ENCODE measurements around the gene MTHFSD.

MTHFSD gene

DNA sequence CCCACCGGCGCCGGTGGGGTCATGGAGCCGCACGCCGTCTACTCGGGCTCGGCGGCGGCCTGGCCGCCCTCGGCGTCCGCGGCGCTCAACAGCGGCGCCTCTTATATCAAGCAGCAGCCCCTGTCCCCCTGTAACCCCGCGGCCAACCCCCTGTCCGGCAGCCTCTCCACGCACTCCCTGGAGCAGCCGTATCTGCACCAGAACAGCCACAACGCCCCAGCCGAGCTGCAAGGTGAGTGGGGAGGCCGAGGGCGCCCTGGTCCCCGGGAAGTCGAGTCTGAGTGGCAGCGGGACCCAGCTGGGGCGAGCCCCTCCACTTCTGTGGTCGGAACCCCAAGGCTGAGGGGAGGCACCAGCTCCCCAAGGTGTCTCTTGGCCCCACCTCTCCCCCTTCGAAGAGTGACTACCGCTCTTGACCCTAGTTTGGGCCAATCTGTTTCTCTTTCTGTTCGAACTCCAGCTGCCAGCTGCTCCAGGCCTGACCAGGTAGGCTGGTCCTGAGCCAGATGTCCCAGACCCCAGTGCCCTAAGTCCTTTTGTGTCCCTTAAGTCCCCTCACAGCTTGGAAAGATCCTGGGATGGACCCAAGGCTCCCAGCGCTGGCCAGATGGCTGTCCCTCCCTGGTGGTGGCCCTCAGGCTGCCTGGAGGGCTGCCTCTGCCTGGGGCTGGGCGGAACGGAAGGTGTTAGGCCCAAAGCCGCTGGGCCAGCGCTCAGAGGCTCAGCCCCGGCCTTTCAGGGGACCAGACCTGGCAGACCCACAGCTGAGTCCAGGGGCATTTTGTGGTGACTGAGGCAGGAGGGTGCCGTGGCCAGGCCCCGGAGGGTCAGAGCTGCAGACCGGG is 43.5 kb downstream of the MTHFSD start:
- DNase-seq, result no peak

DNA sequence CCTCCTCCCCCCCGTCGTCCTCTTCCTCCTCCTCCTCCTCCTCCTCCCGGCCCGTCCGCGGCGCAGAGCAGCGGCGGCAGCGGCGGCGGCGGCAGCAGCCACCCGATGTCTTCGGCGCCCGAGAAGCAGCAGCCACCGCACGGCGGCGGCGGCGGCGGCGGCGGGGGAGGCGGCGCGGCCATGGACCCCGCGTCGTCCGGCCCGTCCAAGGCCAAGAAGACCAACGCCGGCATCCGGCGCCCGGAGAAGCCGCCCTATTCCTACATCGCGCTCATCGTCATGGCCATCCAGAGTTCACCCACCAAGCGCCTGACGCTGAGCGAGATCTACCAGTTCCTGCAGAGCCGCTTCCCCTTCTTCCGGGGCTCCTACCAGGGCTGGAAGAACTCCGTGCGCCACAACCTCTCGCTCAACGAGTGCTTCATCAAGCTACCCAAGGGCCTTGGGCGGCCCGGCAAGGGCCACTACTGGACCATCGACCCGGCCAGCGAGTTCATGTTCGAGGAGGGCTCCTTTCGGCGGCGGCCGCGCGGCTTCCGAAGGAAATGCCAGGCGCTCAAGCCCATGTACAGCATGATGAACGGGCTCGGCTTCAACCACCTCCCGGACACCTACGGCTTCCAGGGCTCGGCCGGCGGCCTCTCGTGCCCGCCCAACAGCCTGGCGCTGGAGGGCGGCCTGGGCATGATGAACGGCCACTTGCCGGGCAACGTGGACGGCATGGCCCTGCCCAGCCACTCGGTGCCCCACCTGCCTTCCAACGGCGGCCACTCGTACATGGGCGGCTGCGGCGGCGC is 44.4 kb downstream of the MTHFSD start, which contains the start of gene FOXF1:
TSS of gene FOXF1 (plus strand) at position 63 of the 797 bp plus-strand sequence. CDS start at position 106, 43 bp downstream.
- no peak for DNase-seq

DNA sequence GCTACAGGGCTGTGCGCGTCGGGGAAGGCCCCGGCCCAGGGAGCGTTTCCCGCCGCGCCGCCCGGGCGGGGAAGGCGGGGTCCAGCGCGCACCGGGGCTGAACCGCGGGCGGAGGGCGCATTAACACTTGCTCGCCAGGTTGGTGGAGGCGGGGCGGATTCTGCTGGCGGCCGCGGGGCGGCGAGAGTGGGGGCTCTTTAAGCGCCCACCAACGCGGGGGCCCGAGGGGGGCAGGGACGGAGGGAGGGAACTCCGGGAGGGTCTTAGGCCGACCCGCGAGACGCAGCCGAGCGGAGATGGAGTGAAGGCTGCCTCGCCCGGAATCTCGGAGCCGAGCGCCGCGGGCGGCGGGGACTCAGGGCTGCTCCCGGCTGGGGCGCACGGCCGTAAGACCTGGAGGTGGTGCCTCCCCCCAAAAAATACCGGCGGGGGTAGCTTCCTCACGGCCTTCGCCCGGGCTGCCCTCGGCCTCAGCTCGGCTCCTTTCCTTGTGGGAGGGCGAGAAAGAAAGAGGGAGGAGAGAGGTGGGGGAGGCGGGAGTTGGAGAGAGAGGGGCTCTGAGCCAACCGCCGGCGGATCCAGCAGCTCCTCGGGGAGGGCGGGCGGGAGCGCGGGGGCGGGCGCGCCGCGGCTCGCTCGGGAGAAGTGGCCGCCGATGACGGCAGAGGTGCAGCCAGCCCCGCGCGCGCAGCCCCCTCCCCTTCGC is 45.1 kb downstream of the MTHFSD start:
- no peak for DNase-seq

DNA sequence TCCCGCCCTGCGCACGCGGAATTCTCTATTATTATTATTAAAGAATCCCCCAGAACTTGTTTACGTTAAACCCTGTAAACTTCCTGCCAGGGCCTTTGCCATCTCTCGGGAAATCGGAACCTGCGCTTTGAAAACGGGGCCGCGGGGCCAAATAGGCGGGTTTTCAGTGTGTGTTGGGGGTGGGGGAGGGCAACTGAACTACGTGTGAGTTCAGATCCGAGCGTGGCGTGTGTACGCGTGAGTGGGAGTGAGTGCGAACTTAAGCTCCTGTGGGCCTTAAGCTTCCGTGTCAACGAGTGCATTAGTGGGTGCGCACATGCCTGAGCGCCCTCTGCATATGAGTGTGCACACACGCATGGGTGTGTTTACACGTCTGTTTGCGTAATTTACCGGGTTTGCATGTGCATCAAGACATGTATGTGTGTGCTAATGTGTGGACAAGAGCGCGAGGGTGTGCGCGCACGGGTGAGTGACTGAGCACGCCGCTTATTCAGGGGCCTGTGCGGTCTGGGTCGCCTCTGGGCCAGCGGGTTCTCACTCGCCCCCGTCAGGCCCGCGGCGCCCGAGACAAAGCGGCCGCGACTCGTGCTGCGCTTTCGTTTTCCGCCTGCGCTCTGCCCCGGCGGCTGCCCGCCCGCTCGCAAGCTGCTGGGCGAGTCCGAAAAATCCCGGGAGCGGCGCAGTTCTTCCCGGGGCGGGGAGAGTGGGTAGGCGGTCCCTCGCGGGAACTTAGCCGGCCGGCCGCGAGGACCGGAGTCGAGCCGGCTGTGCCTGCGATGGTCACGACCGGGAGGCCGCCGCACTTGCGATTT is 45.9 kb downstream of the MTHFSD start:
- DNase-seq, result no peak

DNA sequence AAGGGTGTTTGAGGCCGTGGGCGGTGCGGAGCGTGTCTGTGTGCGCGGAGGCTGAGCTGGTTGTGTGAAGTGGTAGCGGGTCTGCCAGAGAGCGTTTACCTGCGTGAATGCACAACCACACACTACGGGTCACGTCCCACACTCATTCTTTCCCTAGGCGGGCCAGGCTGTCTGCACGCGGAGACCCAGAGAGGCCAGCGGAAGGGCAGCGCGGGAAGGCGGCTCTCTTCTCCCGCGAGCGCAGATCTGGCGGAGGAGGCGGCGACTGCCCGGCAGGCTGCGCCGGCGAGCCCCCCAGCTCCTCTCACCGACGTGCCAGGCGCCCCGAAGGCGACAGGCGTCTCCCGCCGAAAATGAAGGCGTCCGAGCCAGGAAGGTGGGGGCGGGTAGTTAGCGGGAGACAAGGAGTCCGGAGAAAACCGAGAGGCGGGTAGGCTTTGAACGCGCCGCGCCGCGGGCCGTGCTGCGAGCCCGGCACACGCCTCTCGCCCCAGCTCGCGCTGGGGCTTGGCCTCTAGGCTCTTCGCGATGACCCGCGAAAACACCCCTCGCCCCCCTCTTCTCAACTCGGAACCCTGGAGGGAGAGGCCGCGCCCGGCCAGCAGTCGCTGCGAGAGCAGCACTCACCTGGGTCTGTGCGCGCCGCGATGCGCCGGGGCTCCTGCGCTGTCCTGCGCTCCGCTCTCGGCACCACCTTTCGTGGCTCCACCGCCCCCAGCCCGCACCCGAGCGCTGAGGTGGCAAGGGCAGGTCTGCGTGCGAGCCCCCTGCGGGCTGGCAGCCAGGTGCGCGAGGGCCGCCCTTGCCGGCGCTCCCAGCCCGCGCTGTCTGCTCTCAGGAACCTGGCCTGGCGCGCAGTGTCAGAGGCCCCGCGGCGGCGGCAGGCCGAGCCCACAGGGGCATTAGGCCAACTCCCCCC is 46.7 kb downstream of the MTHFSD start:
- no peak for DNase-seq

DNA sequence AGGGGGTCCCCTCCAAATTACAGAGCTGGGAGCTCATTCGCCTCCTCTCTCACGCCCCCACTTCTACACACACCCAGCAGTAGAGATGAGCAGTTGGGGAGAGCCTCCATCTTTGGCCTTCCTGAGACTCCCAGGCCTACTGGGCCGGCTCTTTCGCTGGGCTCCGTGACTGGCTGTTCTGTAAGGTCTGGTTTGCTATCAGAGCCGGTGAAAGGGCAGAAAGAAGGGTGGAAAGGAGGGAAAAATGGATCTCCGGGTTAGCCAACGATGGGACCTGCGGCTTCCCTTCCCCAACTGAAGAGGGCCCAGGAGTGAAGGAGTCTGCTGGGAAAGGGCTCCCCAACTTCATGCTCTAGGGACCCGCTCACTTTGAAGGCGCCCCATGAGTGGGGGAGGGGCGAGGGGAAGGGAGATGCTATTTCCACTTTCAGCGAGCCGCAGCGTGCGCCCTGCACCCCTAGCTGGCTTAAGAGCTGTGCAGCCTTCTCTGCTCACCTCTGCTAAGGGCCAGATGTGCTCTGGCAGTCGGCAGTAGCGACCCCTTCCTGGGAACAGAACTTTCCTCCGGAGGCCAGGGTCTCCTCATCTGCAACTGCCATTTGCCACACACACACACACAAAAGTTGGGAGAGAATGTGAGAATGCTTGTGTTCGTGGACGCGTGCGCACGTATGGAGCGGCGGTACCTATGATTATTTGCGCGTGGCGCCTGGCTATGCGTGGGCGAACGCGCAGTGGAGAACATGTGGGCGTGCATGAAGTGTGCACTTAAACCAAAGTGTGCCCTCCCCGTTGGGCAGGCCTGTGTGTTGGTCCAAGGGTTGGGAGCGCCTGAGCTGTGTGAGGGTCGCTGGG is 47.6 kb downstream of the MTHFSD start:
- DNase-seq, result no peak

DNA sequence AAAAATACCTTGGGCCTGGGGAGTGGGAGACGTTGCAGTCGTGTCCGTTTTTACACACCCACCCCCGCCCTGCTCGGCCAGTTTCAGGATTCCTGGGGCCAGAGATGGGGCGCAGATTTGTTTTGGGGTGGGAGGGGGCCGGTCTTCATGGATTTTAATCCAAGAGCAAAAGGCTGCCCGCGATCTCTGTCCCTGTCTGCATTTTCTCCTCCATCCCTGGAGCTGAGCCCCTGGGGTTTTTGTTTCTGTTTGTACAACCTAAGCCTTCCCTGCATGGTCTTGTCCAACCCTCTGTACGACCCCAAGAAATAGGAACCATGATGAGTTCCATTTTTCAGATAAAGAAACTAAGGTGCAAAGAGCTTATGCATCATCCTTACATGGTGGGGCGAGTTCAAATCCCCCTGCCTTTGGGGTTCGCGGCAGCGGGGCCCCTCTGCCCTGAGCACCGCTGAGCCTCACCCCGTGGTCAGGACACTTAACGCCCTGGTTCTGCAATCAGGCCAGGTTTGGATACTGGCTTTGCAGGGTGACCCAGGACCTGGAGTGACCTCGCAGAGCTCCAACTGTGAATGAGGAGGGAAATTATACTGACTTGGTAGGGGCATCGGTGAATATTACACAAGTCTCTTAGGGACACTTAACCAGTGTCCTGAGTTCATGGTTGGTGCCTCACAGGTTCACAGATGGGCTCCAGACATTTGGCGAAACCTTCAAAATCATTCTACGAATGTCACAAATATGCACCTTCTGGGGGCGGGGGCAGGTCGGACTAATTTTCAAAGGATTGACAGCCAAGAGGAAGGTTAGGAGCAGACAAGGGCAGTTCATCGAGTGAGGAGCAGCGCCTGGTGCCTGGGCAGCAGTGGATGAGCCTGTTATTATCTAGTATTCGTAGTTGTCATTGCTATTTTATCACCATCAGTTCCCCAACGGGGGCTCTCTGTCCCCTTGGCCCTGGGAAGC is 48.9 kb downstream of the MTHFSD start:
- DNase-seq, result no peak

DNA sequence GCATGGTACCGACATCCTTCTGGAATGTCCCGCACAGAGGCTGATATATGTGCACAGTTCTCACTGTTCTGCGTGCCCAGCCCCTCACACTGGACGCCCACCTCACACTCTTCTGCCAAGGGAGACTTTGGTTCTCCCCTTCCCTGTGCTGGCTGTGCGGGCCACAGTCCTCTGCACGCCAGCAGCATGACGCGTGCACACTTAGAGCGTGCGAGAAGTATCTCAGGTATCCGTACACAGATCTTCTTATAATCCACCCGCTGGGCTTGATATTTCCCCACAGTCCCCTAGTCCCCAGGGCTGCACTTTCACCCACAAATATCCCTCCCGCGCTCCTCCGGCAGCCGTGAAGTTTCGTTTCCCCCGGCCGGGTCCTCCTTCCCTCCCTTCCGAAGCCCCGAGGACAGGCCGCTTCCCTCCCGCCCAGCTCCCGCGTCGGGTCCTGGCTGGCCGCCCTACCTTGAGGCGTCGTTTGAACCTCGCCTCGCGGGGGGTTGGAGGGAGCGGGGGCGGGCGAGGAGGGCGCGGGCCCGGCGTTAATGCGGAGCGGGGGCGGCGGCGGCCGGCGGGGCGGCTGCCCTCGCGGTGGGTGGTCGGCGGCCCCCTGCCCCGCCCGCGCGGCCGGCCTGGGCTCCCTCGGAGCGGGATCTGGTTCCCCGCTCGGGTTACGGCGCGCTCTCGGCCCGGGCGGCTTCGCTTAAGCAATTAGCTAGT is 49.7 kb downstream of the MTHFSD start:
- no peak for DNase-seq

DNA sequence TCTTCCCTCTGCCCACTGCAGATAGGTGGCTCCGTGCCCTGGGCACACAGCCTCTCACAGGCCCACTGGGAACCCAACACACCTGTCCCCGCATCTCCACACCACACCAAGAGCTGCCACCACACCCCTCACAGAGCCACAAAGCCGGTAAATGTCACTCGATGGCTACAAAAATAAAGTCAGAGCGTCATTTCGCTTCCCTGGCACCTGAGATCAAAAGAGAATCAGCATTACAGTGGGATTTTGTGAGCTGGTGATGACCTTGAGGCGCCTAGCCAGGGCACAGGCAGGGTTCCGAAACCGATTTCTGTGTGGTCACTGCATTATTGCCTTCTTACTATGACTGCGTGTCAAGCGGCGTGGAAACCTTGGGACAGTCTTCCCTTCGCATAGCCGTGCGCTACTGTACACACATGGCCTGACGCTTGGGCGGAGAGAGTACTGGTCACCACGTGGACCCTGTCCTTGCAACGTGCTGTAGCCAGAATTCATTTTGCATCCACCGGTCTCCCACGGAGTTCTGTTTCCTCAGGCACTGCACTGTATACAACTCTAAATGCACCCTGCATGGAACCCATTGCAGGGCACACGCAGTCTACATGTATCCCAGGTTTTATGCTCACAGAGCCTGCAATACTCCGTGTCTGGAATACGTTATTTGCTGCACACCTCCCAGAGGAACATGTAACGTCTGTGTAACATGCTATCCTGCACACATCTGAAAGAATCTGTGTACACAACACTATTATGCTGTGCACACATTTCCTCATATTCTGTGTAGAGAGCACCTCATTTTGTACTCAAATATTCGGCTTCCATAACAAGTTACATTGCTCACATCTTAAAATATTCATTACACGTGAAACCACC is 50.5 kb downstream of the MTHFSD start:
- DNase-seq, result no peak

DNA sequence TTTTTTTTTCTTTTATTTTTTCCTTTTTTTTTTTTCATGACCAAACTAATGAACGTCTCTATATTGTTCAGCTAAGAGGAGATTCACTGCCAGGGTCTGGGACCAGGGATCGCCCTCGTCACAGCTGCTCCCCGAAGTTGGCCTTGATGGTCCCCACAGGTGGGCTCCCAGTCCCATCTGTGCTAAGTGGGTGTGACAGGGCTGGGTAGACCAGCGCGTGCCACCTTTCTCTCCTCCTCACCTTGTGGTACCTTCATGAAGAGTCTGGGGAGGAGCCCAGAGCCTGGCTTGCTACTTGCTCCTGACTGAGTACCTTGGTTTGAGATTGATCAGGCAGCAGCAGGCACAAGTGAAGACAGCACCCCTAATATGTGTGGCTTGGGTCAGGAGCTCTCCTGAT is 51.2 kb downstream of the MTHFSD start:
- DNase-seq, result no peak

DNA sequence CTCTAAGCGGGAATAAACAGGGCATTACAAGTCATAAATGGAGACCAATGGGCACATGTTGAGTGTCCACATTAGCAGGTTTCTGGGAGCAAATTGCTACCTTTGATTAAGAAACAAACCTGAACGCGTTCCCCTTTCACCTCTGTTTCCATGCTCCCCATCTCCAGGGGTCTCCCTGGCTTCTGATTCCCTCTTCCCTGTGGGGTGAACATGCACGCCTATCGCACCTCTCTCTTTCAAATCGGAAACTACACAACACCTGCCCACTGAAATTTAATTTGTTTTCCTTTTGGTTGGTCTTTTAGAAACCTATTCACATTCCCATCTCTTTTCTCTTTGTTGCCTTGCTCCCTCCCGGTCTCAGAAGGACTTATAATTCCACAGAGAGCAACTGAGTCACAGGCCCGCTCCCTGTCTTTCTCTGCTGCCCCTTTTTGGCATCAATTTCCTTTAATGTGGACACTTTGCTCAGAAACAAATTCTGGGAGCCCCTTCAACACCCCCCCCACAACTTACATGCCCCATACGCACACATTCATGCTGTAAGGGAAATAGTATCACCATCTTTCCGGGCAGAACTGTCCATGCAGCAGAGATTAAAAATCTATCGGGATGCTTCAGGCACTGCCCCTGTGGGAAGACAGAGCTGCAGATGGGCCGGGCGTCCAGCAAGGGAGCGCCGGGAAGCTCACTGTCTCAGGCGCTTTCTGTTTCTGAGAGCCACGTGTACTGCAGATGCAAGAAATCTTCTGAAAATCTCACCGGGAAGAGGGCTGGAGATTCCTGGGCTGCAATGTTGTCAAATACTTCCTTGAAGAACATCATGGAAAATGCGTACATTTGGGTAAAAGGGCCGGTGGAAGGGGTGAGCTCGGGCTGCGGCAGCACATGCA is 51.9 kb downstream of the MTHFSD start:
- DNase-seq, result no peak

DNA sequence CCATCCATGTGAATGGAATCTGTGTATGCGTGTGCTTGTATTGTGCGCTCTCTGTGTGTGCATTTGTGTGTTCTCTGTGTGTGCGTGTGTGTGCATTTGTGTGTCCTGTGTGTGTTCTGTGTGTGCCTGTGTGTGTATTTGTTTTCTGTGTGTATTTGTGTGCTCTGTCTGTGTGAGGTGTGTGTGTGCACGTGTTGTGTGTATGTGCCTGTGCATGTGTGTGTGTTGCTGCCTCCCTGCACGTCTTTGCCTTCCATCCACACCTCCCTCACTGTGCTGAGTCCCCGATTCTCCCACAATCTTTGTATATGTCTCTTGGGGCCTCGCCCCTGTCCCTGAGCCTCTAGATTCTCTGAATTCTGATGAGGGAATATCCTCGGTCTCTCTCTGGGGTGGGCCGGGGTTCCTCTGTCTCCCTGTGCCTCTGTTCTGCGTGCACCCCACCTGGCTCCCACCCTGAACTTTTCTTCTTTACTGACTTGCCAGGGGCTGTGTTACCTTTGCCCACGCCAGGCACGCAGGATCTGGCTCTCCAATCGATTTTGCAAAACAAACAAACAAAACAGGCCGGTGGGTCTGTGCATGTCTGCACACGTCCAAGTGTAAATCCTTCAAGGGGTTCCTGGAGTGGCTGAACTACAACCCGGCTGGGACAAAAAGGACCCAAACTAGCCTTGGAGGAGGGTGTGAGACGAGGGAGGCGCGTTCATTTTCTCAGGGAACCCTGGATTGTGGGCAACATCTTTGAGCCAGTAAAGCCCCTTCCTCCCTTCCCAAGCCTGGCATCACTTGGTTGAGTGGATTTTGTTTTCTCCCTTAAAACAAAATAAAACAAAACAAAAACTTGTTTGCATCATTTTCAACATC is 52.8 kb downstream of the MTHFSD start:
- no peak for DNase-seq

DNA sequence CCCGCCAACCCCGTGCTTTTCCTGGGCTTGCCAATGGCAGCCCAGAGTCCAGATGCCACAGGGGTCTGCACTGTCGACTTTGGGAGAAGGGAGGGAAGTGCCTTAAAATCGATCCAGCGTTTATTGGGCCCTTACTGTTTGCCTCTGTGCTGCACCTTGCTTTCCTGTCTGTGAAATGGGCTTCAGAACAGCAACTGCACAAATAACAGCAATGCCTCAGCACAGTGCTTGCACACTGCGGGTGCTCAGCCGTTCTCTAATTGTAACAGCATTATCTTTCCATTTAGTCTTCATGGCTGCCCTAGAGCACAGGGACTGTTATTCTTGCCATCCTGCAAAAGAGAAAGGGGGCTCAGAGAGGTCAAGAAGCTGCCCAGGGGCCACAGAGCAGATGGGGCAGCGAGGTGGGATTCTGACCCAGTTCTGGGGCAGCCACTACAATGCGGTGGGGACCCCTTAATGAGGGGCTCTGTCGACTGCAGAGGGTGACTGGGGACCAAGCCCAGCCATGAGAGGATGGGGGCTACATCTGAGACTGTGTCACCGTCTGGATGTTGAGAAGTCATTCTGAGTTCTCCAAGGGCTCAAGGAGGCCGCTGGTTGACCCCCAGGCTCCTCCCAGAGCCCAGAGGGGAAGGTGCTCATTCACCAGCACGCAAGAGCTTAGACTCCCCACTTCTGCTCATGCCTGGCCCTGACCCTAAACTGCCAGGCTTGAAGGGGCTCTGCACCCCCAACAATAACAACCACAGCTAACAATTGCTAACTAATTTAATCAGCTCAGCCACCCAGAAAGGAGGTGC is 54.1 kb downstream of the MTHFSD start:
- DNase-seq, result no peak

Data from activated CD4-positive, alpha-beta T cell treated with anti-CD3 and anti-CD28 coated beads for 1 hour (primary cell).